ENCODE measurements around the gene TPRN.

TPRN gene

GRCh38 chr9:137227853-137228505 lies 27.4 kb upstream of the TPRN start:
- peaks cover 0 to 7% of the 10 kb centered on the region in 2 donors for H3K4me1 ChIP-seq (ENCODE audit: control insufficient read depth in 1 of 2, insufficient read depth in 2 of 2, low read length in 2 of 2)
- no peak overlapping the region for H3K27ac ChIP-seq (ENCODE audit: low read length)
- H3K27me3 ChIP-seq (ENCODE audit: low read depth, low read length): peaks cover 11% of the 10 kb centered on the region

GRCh38 chr9:137227054-137227852 lies 26.7 kb upstream of the TPRN start, which contains the start of gene RNF224:
TSS of gene RNF224 (plus strand) at chr9:137227502. CDS start at chr9:137228336, 834 bp downstream.
- Histone ChIP-seq H3K36me3 (ENCODE audit: control insufficient read depth in 1 of 2, insufficient read depth in 2 of 2, low read length in 2 of 2) (no peaks in the 10 kb centered on the region), H3K4me1 (ENCODE audit: control insufficient read depth in 1 of 2, insufficient read depth in 2 of 2, low read length in 2 of 2) (peaks cover 0 to 14% of the 10 kb centered on the region in 2 donors), H3K27ac (ENCODE audit: low read length) (no peak within 1 kb of the TSS), H3K4me3 (ENCODE audit: low read depth in 1 of 2, low read length in 2 of 2) (no peak within 1 kb of the TSS), H3K9me3 (ENCODE audit: control insufficient read depth in 1 of 2, low read length in 2 of 2) (no peaks in the 10 kb centered on the region), H3K27me3 (ENCODE audit: low read depth, low read length) (peaks cover 11% of the 10 kb centered on the region)

More at GRCh38 chr9:137227853-137228505, 27.4 kb upstream of the TPRN start:
- H3K4me3 ChIP-seq (ENCODE audit: low read depth in 1 of 2, low read length in 2 of 2): no peak overlapping the region
- H3K36me3 ChIP-seq (ENCODE audit: control insufficient read depth in 1 of 2, insufficient read depth in 2 of 2, low read length in 2 of 2): no peaks in the 10 kb centered on the region
- no peaks in the 10 kb centered on the region for H3K9me3 ChIP-seq (ENCODE audit: control insufficient read depth in 1 of 2, low read length in 2 of 2)

DNA sequence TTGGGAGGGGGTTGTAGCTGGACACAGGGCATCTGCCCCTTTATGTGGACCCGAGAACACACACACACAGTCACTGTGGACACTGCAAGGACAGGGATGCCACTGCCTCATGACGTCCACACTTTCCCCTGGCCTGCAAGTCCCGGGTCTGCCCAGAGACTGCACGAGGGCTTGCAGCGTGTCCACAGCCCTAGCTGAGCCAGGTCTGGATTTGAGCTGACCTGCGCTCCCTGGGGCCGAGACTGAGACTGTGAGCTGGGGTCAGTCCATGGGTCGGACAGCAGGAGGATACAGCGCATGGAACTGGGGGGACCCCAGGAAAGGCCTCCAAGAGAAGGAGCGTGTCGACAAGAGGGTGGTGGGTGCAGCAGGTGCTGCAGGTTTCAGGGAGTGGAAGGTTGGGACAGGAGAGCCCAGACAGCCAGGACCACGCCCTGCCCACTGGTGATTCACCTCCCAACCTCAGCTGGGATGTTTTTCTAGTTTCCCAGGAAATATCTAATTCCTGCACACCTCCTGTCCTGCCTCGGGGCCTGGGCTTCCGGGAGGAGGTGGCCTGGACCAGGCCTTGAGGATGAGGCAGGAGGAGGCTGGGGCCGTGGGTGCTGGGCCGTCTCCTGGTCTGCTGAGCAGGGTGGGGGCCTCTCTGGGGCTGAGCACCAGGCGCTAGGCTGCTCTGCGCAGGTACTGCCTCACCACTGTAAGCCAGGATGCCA lies 26.0 kb upstream of the TPRN start:
- Histone ChIP-seq H3K4me3 (ENCODE audit: low read depth in 1 of 2, low read length in 2 of 2) (no peak overlapping the region), H3K36me3 (ENCODE audit: control insufficient read depth in 1 of 2, insufficient read depth in 2 of 2, low read length in 2 of 2) (no peaks in the 10 kb centered on the region), H3K27ac (ENCODE audit: low read length) (no peak overlapping the region), H3K4me1 (ENCODE audit: control insufficient read depth in 1 of 2, insufficient read depth in 2 of 2, low read length in 2 of 2) (peaks cover 0 to 17% of the 10 kb centered on the region in 2 donors), H3K27me3 (ENCODE audit: low read depth, low read length) (peaks cover 11% of the 10 kb centered on the region), H3K9me3 (ENCODE audit: control insufficient read depth in 1 of 2, low read length in 2 of 2) (no peaks in the 10 kb centered on the region)

DNA sequence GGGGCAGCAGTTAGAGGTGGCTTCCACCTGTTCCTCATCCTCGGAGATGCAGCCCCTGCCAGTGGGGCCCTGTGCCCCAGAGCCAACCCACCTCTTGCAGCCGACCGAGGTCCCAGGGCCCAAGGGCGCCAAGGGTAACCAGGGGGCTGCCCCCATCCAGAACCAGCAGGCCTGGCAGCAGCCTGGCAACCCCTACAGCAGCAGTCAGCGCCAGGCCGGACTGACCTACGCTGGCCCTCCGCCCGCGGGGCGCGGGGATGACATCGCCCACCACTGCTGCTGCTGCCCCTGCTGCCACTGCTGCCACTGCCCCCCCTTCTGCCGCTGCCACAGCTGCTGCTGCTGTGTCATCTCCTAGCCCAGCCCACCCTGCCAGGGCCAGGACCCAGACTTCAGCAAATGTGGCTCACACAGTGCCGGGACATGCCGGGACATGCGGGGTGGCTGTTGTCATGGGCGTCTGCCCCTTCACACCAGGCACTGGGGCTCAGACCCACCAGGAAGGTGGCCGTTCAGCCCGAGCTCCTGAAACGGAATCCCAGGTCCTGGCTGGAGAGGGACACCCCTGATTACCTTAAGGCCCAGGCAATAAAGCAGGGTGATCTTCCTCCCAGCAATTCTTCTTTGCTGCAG lies 25.3 kb upstream of the TPRN start:
- no peak overlapping the region for H3K27ac ChIP-seq (ENCODE audit: low read length)
- no peaks in the 10 kb centered on the region for H3K36me3 ChIP-seq (ENCODE audit: control insufficient read depth in 1 of 2, insufficient read depth in 2 of 2, low read length in 2 of 2)
- no peaks in the 10 kb centered on the region for H3K9me3 ChIP-seq (ENCODE audit: control insufficient read depth in 1 of 2, low read length in 2 of 2)
- no peak overlapping the region for H3K4me3 ChIP-seq (ENCODE audit: low read depth in 1 of 2, low read length in 2 of 2)
- peaks cover 0 to 19% of the 10 kb centered on the region in 2 donors for H3K4me1 ChIP-seq (ENCODE audit: control insufficient read depth in 1 of 2, insufficient read depth in 2 of 2, low read length in 2 of 2)
- peaks cover 9% of the 10 kb centered on the region for H3K27me3 ChIP-seq (ENCODE audit: low read depth, low read length)

DNA sequence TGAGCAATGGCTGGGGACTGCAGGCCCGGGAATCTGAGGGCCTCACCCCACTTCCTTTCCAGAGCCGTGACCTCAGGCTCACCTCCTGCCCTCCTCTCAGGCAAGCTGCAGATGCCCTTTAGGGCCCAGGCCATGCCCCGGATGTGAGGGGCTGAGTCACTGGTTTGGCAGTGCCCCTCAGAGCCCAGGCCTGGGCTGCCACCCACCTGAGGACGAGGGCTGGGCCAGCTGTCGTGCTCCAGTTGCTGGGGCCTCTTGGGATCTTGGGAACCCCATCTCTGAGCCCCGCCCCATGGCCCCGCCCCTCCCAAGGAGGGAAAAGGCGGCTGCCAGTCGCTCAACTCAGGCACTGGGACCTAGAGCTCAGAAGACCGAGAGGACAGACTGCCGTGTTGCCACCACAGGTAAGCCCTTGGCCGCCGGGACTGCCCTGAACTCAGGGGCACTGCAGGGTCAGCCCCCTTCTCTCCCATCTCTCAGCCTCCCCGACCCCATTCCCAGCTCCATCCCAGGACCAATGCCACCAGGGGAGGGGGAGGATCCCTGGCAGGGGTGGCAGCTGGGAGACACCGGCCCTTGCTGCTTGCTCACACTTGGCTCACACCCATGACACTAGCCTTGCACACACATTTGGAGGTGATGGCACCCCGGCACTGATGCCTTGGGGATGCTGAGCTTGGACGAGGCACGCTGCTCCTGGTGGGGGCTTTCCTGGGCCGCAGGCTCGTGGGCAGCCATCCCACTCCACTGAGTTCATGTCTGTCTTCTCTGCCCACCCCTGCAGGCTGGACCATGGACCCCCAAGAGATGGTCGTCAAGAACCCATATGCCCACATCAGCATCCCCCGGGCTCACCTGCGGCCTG lies 24.5 kb upstream of the TPRN start, which contains the start of gene CYSRT1:
CYSRT1 (plus strand) TSS at position 345 of the 865 bp plus-strand sequence; CDS start at position 793, 448 bp downstream.
- H3K27ac ChIP-seq (ENCODE audit: low read length): peak within 1 kb of the TSS; percentile 60
- H3K4me1 ChIP-seq (ENCODE audit: control insufficient read depth in 1 of 2, insufficient read depth in 2 of 2, low read length in 2 of 2): peaks cover 0 to 19% of the 10 kb centered on the region in 2 donors
- peak within 1 kb of the TSS; percentile 67 to 86 for H3K4me3 ChIP-seq (ENCODE audit: low read depth in 1 of 2, low read length in 2 of 2)

DNA sequence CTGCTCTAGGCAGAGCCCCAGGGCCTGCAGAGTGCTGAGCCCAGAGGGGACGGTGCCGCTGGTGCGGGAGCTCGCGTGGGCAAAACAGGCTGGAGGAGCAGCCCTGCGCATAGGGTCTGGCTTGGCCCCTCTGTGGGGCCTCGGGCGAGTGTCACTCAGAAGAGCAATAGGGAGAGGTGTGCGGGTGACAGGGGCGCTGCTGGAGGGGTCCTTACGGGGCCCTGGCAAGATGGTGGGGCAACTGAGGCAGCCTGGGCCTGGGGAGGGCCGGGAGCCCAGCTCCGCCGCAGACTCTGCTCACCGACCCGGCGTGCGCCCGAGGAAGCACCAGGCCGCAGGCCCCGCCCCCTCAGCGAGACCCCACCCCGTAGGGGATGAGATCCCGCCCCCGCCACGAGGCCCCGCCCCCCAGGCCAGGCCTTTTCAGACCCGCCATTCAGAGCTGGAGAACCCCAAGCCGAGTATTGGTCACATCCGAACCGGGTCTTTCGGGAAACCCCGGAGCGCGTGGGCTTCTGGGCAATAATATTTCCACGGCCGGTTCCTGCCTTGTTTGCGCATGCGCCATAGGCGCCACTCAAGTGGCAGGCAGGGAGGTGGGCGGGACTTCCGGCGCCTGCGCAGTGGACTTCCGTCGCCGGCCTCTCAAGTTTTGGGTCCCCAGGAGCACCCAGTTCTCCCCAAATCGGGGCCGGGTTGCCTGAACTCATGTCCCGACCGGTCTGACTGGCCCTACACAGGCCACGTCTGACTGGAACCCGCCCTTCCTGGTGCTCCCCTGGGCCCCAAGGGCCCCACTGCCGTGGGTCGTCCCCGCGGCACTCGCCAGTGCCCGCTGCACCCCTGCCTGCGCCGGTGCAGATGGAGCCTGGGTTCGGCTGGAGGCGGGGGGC lies 22.8 kb upstream of the TPRN start:
- H3K4me3 ChIP-seq (ENCODE audit: low read depth in 1 of 2, low read length in 2 of 2): peak overlapping the region; percentile 67 to 86
- H3K27me3 ChIP-seq (ENCODE audit: low read depth, low read length): no peaks in the 10 kb centered on the region
- H3K9me3 ChIP-seq (ENCODE audit: control insufficient read depth in 1 of 2, low read length in 2 of 2): no peaks in the 10 kb centered on the region
- H3K36me3 ChIP-seq (ENCODE audit: control insufficient read depth in 1 of 2, insufficient read depth in 2 of 2, low read length in 2 of 2): no peaks in the 10 kb centered on the region
- H3K27ac ChIP-seq (ENCODE audit: low read length): peak overlapping the region; percentile 60
- peaks cover 0 to 19% of the 10 kb centered on the region in 2 donors for H3K4me1 ChIP-seq (ENCODE audit: control insufficient read depth in 1 of 2, insufficient read depth in 2 of 2, low read length in 2 of 2)

More for the DNA sequence above, 24.5 kb upstream of the TPRN start, which contains the start of gene CYSRT1:
- Histone ChIP-seq H3K27me3 (ENCODE audit: low read depth, low read length) (peaks cover 9% of the 10 kb centered on the region), H3K9me3 (ENCODE audit: control insufficient read depth in 1 of 2, low read length in 2 of 2) (no peaks in the 10 kb centered on the region), H3K36me3 (ENCODE audit: control insufficient read depth in 1 of 2, insufficient read depth in 2 of 2, low read length in 2 of 2) (no peaks in the 10 kb centered on the region)

- Histone ChIP-seq H3K9me3 (ENCODE audit: control insufficient read depth in 1 of 2, low read length in 2 of 2) (no peaks in the 10 kb centered on the region), H3K4me1 (ENCODE audit: control insufficient read depth in 1 of 2, insufficient read depth in 2 of 2, low read length in 2 of 2) (peaks cover 0 to 19% of the 10 kb centered on the region in 2 donors), H3K36me3 (ENCODE audit: control insufficient read depth in 1 of 2, insufficient read depth in 2 of 2, low read length in 2 of 2) (no peaks in the 10 kb centered on the region), H3K27me3 (ENCODE audit: low read depth, low read length) (no peaks in the 10 kb centered on the region), H3K27ac (ENCODE audit: low read length) (peak within 1 kb of the TSS; percentile 45), H3K4me3 (ENCODE audit: low read depth in 1 of 2, low read length in 2 of 2) (peak within 1 kb of the TSS; percentile 67 to 86)
Measured at GRCh38 chr9:137222190-137223077, 21.9 kb upstream of the TPRN start, which contains the start of gene RNF208. TSS of gene RNF208 (minus strand) at chr9:137222240. CDS start at chr9:137221212, 1,028 bp downstream.

DNA sequence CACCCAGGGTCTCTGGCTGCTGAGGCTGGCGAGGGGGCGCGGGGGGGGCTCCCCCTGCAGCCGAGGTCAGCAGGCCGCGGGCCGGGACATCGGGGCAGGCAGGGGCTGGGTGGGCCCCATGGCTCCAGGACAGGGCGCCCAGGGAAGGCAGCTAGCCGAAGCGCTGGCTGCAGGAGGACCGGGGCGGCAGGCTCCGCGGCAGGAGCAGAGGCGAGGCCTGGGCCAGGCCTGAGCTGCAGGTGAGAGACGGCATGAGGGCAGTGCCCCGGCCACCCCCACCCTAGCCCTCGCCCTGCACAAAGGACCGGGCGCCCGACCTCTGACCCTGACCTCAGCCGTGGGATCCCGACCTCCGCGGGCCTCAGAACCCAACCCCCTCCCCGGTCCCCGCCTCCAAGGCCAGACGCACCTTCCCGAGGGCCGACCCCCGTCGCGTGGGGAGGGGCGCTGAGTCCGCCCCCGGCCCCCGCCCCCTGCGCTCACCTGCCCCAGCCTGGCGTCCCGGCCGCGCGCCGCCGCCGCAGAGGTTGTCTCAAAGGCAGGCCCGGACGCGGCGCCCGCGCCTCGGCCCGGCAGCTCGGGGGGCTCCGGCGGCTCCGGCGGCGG lies 21.1 kb upstream of the TPRN start:
- H3K27ac ChIP-seq (ENCODE audit: low read length): no peak overlapping the region
- no peaks in the 10 kb centered on the region for H3K27me3 ChIP-seq (ENCODE audit: low read depth, low read length)
- H3K4me1 ChIP-seq (ENCODE audit: control insufficient read depth in 1 of 2, insufficient read depth in 2 of 2, low read length in 2 of 2): peaks cover 0 to 19% of the 10 kb centered on the region in 2 donors
- peak overlapping the region in 1 of 2 donors; percentile 44 for H3K4me3 ChIP-seq (ENCODE audit: low read depth in 1 of 2, low read length in 2 of 2)
- H3K36me3 ChIP-seq (ENCODE audit: control insufficient read depth in 1 of 2, insufficient read depth in 2 of 2, low read length in 2 of 2): no peaks in the 10 kb centered on the region
- H3K9me3 ChIP-seq (ENCODE audit: control insufficient read depth in 1 of 2, low read length in 2 of 2): no peaks in the 10 kb centered on the region

All from muscle layer of duodenum (tissue), 2 donors.